Ureter (tissue), 1 donor: ENCODE results near the gene DOK6. TPM values are rescaled to one million over a fixed set of nuclear protein-coding genes. Genes with fewer than 3 reads are reported as not detected.

Experiments
- DNase-seq: peaks from one replicate; pipeline ENCODE4 v3.0.0-alpha.2; 2020; ENCODE audit warnings: low spot score
- total RNA-seq: library from RNA; stranded (reverse); gene quantifications from one replicate; pipeline ENCODE4 v1.2.4, GENCODE V29; 2023
- donor health status: DM: yes; HTN: yes; CAD: no.

DOK6 gene
- total RNA-seq, 1 donor from 2014 or later, result 4.9 TPM

DNA sequence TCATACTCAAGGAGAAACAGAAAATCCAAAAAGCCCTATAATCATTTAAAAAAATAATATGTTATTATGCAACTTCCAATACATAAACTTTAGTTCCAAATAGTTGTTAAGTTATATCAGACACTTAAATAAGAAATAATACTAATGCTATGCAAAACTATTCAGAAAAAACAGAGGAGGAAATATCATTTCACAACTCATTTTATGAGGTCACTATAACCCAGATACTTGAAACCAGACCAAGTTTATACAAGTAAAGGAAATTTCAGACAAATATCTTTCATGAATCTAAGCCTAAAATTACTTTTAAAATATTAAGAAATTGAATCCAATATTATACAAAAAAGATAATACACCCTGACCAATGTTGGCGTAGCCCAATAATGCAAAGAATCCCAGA is 286.2 kb downstream of the DOK6 start:
- no peak for DNase-seq

DNA sequence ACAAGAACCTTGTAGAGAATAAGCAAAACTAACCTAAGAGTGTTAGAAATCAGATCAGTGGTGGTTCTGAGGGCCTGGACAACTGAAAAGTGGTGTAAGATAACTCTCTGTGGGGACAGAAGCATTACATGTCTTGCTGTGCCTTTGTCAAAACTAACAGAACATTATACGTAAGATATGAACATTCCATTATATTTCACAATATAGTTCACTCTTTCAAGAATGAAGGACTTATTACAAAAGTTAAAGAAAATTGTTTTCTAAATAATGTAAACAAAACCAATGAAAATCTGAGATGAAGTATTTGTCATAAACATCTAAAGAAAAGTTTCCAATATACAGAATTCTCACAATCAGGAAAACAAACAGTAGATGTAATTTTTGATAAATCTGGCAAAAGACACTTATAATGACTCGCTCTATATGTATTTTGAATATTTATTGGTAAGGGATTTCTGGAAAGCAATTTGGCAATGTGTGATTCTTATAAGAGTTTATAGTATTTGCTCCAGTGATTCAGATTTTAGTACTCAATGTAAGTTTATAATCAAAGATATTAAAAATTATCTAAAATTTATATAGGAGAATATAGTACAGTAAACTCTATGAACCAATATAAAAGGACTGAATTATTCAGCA is 288.6 kb downstream of the DOK6 start:
- DNase-seq, result no peak

DNA sequence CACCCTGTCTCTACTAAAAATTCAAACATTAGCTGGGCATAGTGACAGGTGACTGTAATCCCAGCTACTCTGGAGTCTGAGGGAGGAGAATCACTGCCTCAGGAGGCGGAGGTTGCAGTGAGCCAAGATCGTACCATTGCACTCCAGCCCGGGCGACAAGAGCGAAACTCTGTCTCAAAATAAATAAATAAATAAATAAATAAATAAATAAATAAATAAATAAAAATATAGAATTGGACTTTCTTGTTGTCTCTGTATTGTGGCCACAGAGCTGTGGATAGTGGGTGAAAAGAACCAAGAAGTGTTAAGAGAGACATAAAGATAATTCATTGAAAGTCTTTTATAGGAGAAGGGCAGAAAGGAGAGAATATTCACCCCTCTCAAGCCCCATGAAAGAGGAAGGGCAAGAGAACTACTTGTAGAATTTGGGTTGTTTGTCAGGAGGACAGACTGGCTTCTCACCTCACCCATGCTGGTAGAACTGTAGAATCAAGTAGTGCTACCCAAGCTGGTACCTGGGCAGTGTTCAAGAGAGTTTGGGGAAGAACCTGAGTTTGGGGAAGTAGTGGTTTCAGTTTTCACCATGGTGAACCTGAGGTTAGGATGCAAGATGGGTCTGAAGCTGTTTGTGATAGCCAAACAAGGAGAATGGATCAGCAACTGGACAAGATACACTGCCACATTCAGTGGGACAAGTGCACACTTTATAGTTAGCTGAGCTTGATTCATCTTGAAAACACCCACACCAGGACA is 290.5 kb downstream of the DOK6 start:
- DNase-seq, result no peak

DNA sequence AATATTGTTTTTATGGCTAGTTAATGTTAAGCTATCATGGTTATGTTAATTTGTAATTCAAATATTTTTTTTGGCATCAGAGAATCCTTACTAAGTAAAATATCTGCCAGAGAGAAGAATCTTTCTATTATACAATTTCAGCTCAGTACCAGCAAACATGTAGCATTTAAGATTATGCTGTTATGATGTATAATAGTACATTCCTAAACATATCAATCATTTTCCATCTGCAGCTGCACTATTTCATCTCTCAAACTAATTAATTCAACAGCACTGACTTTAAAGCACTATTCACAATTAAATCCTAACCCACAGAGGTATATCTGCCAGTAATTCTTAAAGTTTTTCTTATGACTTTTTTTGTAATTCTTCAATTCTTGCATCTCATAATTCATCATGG is 296.4 kb downstream of the DOK6 start:
- no peak for DNase-seq

DNA sequence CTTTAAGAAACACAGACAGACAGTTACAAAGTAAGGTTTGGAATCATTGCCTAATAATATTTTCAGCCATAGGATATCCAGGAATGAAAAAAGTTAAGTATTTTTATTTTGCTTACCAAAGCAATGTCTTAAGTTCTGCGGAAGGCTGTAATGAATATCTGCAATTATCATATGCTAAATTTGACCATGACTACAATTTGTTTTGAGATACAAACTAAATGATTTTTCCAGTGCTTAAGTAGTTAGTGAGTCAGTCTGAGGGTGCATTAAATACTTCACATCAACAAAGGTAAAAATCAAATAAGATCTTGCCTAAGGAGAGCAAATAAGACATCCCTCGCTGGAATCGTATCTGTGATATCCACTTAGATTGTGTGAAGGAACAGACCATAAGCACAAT is 297.0 kb downstream of the DOK6 start:
- no peak for DNase-seq

DNA sequence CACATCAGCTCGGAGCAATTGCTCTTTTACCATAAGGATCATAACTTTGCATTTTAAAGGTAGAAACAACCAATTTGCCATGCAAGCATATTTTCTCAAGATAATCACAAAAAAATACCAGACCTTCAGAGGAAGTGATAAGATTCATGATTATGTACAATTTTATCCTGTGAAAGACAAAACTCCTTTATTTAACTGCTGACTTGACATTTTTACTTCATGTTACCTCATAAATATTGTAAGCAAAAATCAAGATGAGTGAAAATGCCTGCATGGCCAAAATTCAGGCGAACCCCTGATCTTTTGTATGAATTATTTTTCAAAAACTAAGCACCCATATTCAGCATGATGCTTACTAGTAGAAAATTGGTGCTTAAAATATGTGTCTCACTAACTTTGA is 300.6 kb downstream of the DOK6 start:
- DNase-seq, result no peak

DNA sequence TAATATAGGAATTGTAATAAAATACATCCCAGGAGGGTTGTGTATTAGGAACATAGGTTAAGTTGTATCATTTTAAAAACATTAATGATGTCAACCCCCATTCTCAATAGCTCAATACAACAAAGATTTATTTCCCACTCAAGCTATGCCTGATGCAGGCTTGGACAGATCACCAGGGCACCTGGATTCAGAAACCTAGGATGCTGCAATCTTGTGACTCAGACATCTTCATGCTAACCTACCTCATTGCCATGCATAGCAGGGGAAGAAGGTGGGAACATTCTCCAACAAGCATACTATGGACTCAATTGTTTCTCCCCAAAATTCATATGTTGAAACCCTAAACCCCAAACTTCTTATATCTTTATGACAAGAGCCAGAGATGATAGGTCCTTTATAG is 302.8 kb downstream of the DOK6 start:
- DNase-seq, result no peak

DNA sequence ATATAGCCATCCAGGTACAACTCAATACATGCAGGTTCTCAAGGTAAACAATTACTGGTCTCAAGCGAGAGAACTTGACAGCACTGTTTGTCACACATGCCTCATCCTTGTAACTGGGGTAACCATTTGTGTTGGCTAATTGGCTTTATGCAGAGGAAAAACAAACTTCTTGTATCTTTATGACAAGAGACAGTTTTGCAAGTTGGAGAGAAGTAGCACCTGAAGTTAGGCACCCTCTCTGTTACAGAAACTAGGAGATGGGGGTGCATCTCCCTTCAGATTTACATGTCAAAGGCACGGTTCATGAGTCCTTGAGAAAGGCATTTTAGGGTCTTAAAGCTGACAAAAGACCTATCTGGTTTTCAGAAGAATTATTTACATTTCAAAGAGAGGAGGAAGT is 305.3 kb downstream of the DOK6 start:
- no peak for DNase-seq

DNA sequence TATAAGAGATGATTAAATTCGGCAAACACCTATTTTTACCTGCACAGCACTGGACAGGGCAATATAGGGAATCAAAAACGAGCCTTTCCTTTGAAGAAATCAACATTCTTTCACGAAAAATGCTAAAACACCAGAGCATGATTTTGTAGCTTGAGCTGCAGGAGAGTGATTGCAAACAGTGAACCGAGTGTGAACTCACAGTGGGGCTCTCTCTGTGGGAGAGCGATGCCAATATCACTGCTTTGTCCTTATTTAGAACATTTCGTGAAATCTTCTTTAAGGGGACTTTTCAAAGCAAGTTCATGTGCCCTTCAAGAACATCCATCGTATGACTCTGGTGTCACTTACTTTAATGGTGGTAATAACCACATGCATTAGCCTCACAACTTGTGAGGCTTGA is 308.2 kb downstream of the DOK6 start:
- DNase-seq, result no peak

DNA sequence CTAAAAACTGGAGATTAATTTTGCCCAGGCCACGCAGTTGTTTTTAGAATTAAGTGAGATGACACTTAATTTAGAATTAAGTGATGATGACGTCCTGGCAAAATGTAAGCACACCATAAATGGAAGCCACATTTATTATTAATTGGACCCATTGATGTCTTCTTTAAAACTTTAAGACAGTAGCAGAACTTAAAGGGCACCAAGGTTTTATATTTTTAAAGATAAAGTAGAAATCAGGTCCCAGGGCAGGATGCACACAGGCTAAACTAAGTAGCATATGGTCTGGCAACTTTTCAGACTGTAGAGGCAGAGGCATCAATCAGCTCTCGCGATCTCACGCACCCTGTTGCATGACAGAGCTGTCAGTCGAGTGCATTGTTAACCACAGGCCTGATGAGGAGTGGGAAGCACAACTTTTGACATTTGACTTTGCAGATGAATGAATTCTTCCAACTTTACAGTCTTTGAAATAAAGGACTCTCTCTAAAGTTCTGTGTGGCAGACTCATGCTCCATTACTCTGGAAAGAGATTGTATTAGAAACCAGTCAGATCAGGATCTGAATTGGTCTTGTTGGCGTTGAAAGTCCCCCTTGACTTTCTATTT is 314.6 kb downstream of the DOK6 start:
- DNase-seq, result no peak

DNA sequence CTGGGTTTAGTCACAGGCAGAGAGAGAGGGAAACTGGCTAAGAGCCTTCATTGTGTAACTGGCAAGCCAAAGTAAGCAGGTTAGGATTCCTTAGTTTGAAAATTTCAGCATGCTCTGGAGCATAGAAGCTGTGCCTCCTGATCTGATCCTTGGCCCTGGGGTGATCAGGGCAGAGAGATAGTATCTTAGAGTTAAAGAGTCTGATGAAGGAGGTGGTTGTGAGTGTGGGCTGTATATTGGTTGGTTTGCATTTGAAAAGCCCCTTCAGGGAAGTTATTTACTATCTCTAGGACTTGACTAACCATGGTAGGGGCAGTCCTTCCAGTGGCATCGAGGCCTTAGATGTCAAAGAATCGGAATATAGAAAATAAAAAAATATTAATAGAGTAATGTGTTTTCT is 316.9 kb downstream of the DOK6 start:
- DNase-seq, result no peak

DNA sequence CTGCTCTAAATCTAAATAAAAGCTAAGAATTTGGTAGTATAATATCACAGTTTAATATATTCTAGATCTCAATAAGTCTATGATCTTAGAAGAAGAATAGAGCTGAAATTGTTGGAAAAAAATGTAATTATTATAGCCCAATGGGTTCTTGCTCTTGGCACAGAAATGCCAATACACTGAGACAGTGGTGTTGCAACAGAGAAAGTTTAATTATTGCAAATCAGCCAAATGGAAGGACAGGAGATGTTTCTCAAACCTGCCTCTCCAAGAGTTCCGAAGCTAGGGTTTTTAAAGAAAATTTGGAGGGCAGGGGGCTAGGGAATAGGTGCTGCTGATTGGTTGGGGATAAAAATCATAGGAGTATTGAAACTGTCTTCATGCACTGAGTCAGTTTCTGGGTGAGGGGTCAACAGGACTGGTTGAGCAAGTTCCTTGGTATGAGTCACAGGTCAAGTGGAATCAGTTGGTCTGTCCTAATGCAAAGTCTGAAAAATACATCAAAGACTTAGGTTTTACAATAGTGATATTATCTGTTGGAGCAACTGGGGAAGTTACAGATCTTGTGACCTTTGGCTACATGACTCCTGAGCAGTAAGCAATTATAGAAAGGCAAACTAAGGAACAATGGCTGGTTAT is 318.3 kb downstream of the DOK6 start:
- no peak for DNase-seq

DNA sequence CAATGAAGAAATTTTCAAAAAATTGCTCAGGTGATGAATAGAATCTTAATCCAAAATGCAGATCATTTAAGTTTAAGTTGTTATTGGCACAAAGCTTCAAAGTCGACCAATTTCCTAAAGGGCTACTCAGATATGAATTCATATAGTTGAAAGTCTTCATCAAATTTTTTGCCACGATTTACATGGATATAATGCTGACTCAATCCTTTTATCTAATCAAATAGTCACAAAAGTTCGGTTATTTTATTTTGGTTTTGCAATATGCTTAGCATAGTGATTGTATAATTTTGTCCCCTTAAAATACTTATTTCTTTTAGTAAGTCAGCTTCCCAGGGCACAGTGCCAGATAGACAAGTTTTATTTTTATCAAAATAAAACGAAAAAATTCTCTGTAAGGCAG is 319.7 kb downstream of the DOK6 start:
- DNase-seq, result no peak

DNA sequence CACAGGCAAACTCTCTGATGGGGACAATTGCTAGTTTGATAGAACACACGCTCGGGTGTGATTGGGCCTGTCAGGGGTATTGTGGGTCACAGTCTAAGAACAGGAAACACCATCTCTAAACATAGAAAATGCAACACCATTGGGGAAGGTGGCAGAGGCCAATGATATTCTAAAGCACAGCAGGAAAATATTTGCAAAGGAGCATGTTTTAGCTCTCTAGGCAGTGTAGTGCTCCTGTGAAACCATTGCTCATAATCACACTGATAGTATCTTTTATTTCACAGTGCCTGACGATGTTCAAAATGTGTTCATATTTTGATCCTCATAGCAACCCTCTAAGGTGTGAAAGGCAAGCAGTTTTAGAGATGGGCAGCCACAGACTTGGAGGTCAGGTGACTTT is 322.7 kb downstream of the DOK6 start:
- no peak for DNase-seq

DNA sequence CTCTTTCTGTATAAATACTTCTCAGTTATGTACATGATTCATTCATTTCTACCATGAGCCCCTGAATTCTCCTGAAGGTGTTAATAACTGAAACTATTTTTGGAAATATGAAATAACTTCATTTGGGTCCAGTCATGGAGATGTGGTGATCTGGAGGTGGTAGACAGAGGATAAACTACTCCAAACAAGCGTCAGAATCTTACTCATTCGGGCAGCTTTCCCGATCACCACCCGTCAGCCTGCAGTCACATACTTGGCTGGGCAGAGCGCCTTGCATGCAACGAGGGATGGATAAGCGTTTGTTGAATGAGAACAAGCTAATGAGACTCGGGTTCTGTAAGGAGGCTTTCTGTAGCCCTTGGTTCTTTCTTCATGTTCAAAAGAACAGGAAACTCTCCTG is 324.3 kb downstream of the DOK6 start:
- DNase-seq, result no peak

DNA sequence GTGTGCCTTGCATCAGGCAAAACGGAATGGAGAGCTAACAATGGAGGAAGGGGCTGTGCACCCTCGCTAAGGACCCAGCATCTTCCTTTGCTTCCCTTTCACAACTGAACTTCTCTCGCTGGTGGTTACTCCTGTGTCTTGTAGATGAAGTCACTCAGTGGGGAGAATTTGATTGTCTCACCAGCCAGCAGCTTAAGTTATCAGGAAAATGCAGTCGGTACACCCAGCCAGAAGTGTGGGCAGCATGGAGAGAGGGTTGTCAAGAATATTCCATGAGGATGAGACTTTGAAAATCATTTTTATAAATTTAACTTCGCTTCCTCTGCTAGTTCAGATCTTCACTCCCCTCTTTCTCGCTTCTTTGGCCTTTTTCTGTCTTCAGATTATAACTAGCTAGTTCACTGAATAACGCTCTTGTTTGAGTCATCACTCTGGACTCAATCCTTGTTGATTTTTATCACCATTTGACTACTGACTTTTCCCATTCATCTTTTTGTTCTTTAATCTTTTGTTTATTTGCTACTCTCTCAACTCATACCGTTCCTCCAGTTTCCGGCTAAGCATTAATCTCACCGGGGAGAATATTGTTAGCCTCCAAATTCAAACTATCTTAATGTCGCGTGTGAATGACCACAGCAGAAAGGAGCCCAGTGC is 325.3 kb downstream of the DOK6 start:
- DNase-seq, result no peak

DNA sequence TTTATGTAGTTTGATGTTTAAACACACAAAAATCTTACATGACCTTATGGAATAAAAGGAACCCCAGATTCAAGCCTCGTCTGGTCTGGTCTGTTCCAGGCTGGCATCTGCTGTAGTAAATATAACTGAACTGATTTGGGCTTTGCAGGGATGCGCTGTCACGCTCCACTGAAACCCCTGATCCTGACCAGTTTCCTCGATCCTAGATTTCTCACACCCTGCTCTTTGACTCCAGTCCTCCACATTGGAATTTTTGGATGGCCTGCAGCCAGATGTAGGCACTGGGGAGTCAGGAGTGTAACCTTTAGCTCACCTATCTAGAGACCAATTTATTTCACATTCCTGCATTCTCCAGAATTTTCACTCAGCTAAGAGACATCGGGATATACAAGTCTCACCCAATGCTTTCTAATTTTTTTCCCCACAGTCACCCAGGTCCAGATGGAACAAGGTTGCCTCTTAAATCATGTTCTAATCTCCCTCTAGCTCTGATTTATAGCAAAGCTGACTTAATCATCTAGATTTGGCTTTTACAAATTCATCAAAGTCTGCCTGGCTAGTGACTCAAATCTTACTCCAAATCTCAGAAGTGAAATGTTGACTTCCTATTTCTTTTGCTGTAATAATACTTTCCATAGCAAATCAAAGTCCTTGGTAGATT is 327.4 kb downstream of the DOK6 start:
- no peak for DNase-seq

DNA sequence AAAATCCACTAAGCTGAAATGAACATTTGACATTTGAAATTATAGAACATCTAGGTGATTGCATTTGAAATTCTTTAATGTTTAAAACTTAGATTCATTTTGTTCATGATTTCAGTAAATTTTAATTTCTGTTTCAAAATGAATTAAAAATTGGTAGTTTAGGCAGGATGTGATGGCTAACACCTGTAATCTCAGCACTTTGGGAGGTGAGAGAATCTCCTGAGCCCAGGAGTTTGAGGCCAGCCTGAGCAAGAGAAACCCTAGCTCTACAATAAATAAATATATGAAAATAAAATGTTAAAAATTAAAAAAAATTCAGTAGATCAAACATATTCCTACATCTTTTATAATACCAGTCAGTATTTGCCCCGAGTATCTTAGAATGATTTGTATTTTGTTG is 330.0 kb downstream of the DOK6 start:
- DNase-seq, result no peak

DNA sequence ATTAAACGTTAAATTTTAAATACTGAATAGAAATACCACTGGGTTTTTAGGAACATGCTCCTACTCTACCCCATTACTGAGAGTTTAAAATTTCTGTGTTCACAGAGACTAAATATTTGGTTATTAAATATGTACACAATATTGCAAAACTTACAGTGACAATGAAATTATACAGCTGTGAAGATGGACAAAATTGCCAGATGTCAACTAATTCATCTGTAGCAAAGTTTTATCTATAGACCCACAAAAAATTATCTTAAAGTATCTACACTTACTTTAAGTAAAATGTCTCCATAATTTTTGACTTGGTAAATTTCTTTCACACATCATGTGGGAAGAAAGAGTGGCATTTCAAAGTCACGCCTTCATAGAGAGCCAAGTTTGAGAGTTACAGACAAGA is 333.8 kb downstream of the DOK6 start:
- DNase-seq, result no peak

DNA sequence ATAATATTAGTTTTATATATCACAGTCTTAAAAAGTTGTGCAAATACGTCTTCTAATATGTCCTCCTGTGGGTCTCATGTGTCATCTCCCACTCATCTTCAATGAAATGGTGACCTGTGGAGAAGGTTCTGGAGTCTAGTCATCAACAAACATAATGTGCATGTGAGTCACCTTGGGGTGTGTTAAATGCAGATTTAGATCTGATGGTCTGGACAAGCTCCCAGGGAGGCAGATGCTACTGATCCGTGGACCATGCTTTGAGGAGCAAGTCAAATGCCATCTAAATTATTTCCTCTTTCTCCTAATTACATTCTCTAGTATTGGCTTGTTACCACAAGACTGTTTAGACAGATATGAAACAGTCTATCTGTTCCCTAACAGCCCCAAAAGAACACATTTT is 336.0 kb downstream of the DOK6 start:
- DNase-seq, result no peak

DNA sequence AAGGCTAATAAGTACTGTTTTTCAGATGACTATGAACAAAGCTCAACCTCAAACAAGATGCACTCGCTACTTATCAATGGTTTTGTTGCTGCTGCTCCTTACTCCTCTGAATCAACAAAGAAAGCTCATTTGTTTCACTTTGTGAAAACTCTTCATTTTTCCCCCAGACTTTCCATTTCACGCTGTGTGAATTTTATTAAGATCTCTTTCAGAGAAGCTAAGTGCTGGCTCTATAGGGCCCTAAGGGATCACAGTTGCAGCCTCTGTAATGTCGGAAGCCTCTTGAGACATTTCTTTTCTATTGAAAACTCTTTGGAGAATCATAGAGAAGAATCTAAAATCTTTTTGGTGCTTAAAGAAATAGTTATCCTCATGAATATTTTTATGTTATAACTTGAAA is 337.2 kb downstream of the DOK6 start:
- no peak for DNase-seq

DNA sequence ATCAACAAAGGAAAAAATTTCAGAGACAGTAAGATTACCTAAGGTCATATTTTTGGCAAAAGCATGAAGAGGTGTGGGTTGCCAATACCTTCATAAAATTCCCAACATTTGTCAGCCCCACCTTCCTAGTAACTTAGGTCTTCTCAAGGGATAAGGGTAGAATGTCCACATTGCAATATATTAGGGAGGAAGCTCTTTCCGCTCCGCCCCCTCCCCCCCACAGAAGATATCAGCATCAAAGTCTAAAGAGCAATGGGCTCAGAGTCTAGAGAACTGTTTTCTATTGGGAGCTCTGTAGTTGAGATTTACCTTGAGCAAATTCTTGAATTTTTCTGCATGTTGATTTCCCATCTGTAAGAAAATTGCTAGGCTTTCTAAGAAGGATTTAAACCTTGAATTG is 346.7 kb downstream of the DOK6 start:
- no peak for DNase-seq
